ENCODE measurements around the gene SPTBN5. TPM values are rescaled to one million over a fixed set of nuclear protein-coding genes. Genes with fewer than 3 reads are reported as not detected.

SPTBN5 gene
- total and polyA plus RNA-seq, 4 donors: 1.6 to 3.5 (median 1.9) TPM

- peaks cover 0 to 14% (median 0%) of the 10 kb centered on the region in 5 donors for H3K4me1 ChIP-seq (ENCODE audit: control insufficient read depth in 5 of 5, insufficient read depth in 5 of 5, low read length in 5 of 5)
- ATAC-seq (ENCODE audit: insufficient read depth, low FRiP score): no peak
- H3K27ac ChIP-seq (ENCODE audit: low read depth in 1 of 2, low read length in 1 of 2): no peak overlapping the region
- no peaks in the 10 kb centered on the region for H3K27me3 ChIP-seq (ENCODE audit: control insufficient read depth in 3 of 3, insufficient read depth in 3 of 3, low read length in 2 of 3)
- WGBS, 2 donors: 3 to 5% methylated on average over 36 to 37 of the region's 37 CpGs
- no peak overlapping the region for H3K4me3 ChIP-seq
- peak in 1 of 3 donors; percentile 31 for DNase-seq
- peaks cover 0 to 36% (median 13%) of the 10 kb centered on the region in 4 donors for H3K36me3 ChIP-seq (ENCODE audit: control insufficient read depth in 4 of 4, insufficient read depth in 4 of 4, low read length in 4 of 4)
- no peaks in the 10 kb centered on the region for H3K9me3 ChIP-seq (ENCODE audit: control insufficient read depth in 4 of 4, insufficient read depth in 3 of 4, low read length in 3 of 4)
- H3K9ac ChIP-seq (ENCODE audit: insufficient read depth in 1 of 2, low read length in 2 of 2): no peak overlapping the region
- no peak for TF ChIP-seq CTCF (IDR thresholded peaks at IDR 0.05; ENCODE audit: control extremely low read depth, extremely low read depth)
Observed at GRCh38 chr15:41827290-41827879, 66.5 kb downstream of the SPTBN5 start.

GRCh38 chr15:41825572-41826535 is 68.0 kb downstream of the SPTBN5 start:
- H3K27me3 ChIP-seq (ENCODE audit: control insufficient read depth in 3 of 3, insufficient read depth in 3 of 3, low read length in 2 of 3): no peaks in the 10 kb centered on the region
- no peak for TF ChIP-seq CTCF (IDR thresholded peaks at IDR 0.05; ENCODE audit: control extremely low read depth, extremely low read depth)
- H3K27ac ChIP-seq (ENCODE audit: low read depth in 1 of 2, low read length in 1 of 2): no peak overlapping the region
- H3K9ac ChIP-seq (ENCODE audit: insufficient read depth in 1 of 2, low read length in 2 of 2): no peak overlapping the region
- H3K4me1 ChIP-seq (ENCODE audit: control insufficient read depth in 5 of 5, insufficient read depth in 5 of 5, low read length in 5 of 5): peaks cover 0 to 13% (median 0%) of the 10 kb centered on the region in 5 donors
- ATAC-seq (ENCODE audit: insufficient read depth, low FRiP score): no peak
- H3K4me3 ChIP-seq: no peak overlapping the region
- no peak for DNase-seq
- no peaks in the 10 kb centered on the region for H3K9me3 ChIP-seq (ENCODE audit: control insufficient read depth in 4 of 4, insufficient read depth in 3 of 4, low read length in 3 of 4)
- WGBS, 2 donors: 77 to 85% methylated on average over 13 of the region's 13 CpGs
- peaks cover 0 to 44% (median 11%) of the 10 kb centered on the region in 4 donors for H3K36me3 ChIP-seq (ENCODE audit: control insufficient read depth in 4 of 4, insufficient read depth in 4 of 4, low read length in 4 of 4)

- Histone ChIP-seq H3K4me1 (ENCODE audit: control insufficient read depth in 5 of 5, insufficient read depth in 5 of 5, low read length in 5 of 5) (peaks cover 0 to 13% (median 0%) of the 10 kb centered on the region in 5 donors), H3K36me3 (ENCODE audit: control insufficient read depth in 4 of 4, insufficient read depth in 4 of 4, low read length in 4 of 4) (peaks cover 0 to 46% (median 12%) of the 10 kb centered on the region in 4 donors), H3K9me3 (ENCODE audit: control insufficient read depth in 4 of 4, insufficient read depth in 3 of 4, low read length in 3 of 4) (no peaks in the 10 kb centered on the region), H3K9ac (ENCODE audit: insufficient read depth in 1 of 2, low read length in 2 of 2) (no peak overlapping the region), H3K4me3 (no peak overlapping the region), H3K27me3 (ENCODE audit: control insufficient read depth in 3 of 3, insufficient read depth in 3 of 3, low read length in 2 of 3) (no peaks in the 10 kb centered on the region), H3K27ac (ENCODE audit: low read depth in 1 of 2, low read length in 1 of 2) (no peak overlapping the region)
- DNase-seq (no peak), ATAC-seq (ENCODE audit: insufficient read depth, low FRiP score) (no peak)
- TF ChIP-seq CTCF (IDR thresholded peaks at IDR 0.05; ENCODE audit: control extremely low read depth, extremely low read depth): no peak
- WGBS, 2 donors: 94 to 95% methylated on average over 10 of the region's 10 CpGs
Observed at GRCh38 chr15:41825145-41825544, 68.7 kb downstream of the SPTBN5 start.

Measured in lung (tissue), 12 donors.